Activated naive CD4-positive, alpha-beta T cell treated with anti-CD3 and anti-CD28 coated beads, Interleukin-2, amount 10 ng/mL, durations not matched to agents 7 days and 5 days (primary cell): ENCODE results near the gene SYT11.
"Not testable (repeated sequence)": the region's sequence is repeated elsewhere in the genome, so short reads cannot be mapped to it uniquely, and the experiment has no call there.

Experiments
- CTCF ChIA-PET: fragments of 350-600 bp; sonication (Branson Sonifier 250); formaldehyde crosslinking; loops from one replicate; lab custom pipeline; 2021; ENCODE audit warnings: antibody characterized with exemption; lab: Charles Lee
- DNase-seq: peaks from one replicate; pipeline ENCODE4 v3.0.0-alpha.2; 2020
- H3K27ac Mint-ChIP-seq: one replicate; pipeline ENCODE4 v1.8.0; 2021; ENCODE audit warnings: mild to moderate bottlenecking, moderate library complexity, mixed read lengths
- H3K27me3 Mint-ChIP-seq: one replicate; pipeline ENCODE4 v1.8.0; 2021; ENCODE audit warnings: mild to moderate bottlenecking, mixed read lengths
- H3K36me3 Mint-ChIP-seq: one replicate; pipeline ENCODE4 v1.8.0; 2021; ENCODE audit warnings: mixed read lengths
- H3K4me1 Mint-ChIP-seq: one replicate; pipeline ENCODE4 v1.8.0; 2021; ENCODE audit warnings: mixed read lengths
- H3K4me3 Mint-ChIP-seq: one replicate; pipeline ENCODE4 v1.8.0; 2021; ENCODE audit warnings: mild to moderate bottlenecking, moderate library complexity, mixed read lengths
- H3K9me3 Mint-ChIP-seq: one replicate; pipeline ENCODE4 v1.8.0; 2021; ENCODE audit warnings: mixed read lengths

The SYT11 gene

GRCh38 chr1:155859234-155859829 lies at the start of gene SYT11:
TSS of gene SYT11 (plus strand) at chr1:155859567. CDS start at chr1:155859762, 195 bp downstream.
- Mint-ChIP-seq H3K4me1 (peaks cover 55% of the 10 kb centered on the region), H3K36me3 (peaks cover 8% of the 10 kb centered on the region), H3K27ac (peak within 1 kb of the TSS; percentile 85), H3K4me3 (peak within 1 kb of the TSS; percentile 77), H3K9me3 (no peaks in the 10 kb centered on the region), H3K27me3 (peaks cover 18% of the 10 kb centered on the region)
- DNase-seq, result peak; percentile 95
- CTCF ChIA-PET, result interaction anchor here (2.0 kb wide), 1 partner anchor 130 kb away, joined by 7 read pairs; no protein-coding TSS in a partner anchor

- CTCF ChIA-PET, result no interaction called here
- H3K27ac Mint-ChIP-seq, result no peak overlapping the region
- no peaks in the 10 kb centered on the region for H3K9me3 Mint-ChIP-seq
- no peaks in the 10 kb centered on the region for H3K27me3 Mint-ChIP-seq
- no peak overlapping the region for H3K4me3 Mint-ChIP-seq
- peaks cover 49% of the 10 kb centered on the region for H3K36me3 Mint-ChIP-seq
- DNase-seq, result no peak
- H3K4me1 Mint-ChIP-seq, result peaks cover 5% of the 10 kb centered on the region
Measured at GRCh38 chr1:155812878-155813277, 46.5 kb upstream of the SYT11 start.

- DNase-seq, result no peak
- peaks cover 5% of the 10 kb centered on the region for H3K4me1 Mint-ChIP-seq
- no peaks in the 10 kb centered on the region for H3K9me3 Mint-ChIP-seq
- no peak overlapping the region for H3K4me3 Mint-ChIP-seq
- CTCF ChIA-PET, result no interaction called here
- H3K27ac Mint-ChIP-seq, result no peak overlapping the region
- no peaks in the 10 kb centered on the region for H3K27me3 Mint-ChIP-seq
- H3K36me3 Mint-ChIP-seq, result peaks cover 48% of the 10 kb centered on the region
Measured at GRCh38 chr1:155813672-155814071, 45.7 kb upstream of the SYT11 start.

GRCh38 chr1:155816351-155816750 lies 43.0 kb upstream of the SYT11 start:
- H3K27ac Mint-ChIP-seq, result no peak overlapping the region
- H3K4me3 Mint-ChIP-seq, result no peak overlapping the region
- CTCF ChIA-PET, result interaction anchor here (0.6 kb wide), 1 partner anchor 61 kb away, joined by 3 read pairs; no protein-coding TSS in a partner anchor
- no peaks in the 10 kb centered on the region for H3K27me3 Mint-ChIP-seq
- peaks cover 56% of the 10 kb centered on the region for H3K36me3 Mint-ChIP-seq
- H3K9me3 Mint-ChIP-seq, result no peaks in the 10 kb centered on the region
- no peak for DNase-seq
- H3K4me1 Mint-ChIP-seq, result no peaks in the 10 kb centered on the region

GRCh38 chr1:155827450-155827849 lies 31.9 kb upstream of the SYT11 start:
- CTCF ChIA-PET, result no interaction called here
- Mint-ChIP-seq H3K4me3 (no peak overlapping the region), H3K4me1 (peaks cover under 1% of the 10 kb centered on the region), H3K27ac (no peak overlapping the region), H3K36me3 (peaks cover 30% of the 10 kb centered on the region), H3K9me3 (no peaks in the 10 kb centered on the region), H3K27me3 (no peaks in the 10 kb centered on the region)
- DNase-seq, result no peak

- Mint-ChIP-seq H3K36me3 (peaks cover 25% of the 10 kb centered on the region), H3K4me1 (peaks cover 22% of the 10 kb centered on the region), H3K27me3 (no peaks in the 10 kb centered on the region), H3K4me3 (no peak overlapping the region), H3K9me3 (no peaks in the 10 kb centered on the region), H3K27ac (no peak overlapping the region)
- CTCF ChIA-PET, result no interaction called here
- no peak for DNase-seq
Measured at GRCh38 chr1:155831279-155831976, 27.9 kb upstream of the SYT11 start.

- H3K27ac Mint-ChIP-seq, result no peak overlapping the region
- CTCF ChIA-PET, result interaction anchor here (0.6 to 0.7 kb wide), 2 partner anchors 17 to 53 kb away, joined by 3 read pairs; no protein-coding TSS in a partner anchor
Measured at GRCh38 chr1:155833665-155834295, 25.6 kb upstream of the SYT11 start.

GRCh38 chr1:155834296-155834926 lies 25.0 kb upstream of the SYT11 start:
- CTCF ChIA-PET, result interaction anchor here (0.6 to 0.7 kb wide), 2 partner anchors 16 to 52 kb away, joined by 3 read pairs; no protein-coding TSS in a partner anchor
- DNase-seq, result no peak
- peaks cover 28% of the 10 kb centered on the region for H3K36me3 Mint-ChIP-seq

More at GRCh38 chr1:155833665-155834295, 25.6 kb upstream of the SYT11 start:
- Mint-ChIP-seq H3K27me3 (no peaks in the 10 kb centered on the region), H3K4me3 (no peak overlapping the region), H3K4me1 (peaks cover 34% of the 10 kb centered on the region), H3K9me3 (no peaks in the 10 kb centered on the region), H3K36me3 (peaks cover 28% of the 10 kb centered on the region)
- no peak for DNase-seq

GRCh38 chr1:155834927-155835399 lies 24.4 kb upstream of the SYT11 start:
- peaks cover 28% of the 10 kb centered on the region for H3K36me3 Mint-ChIP-seq
- H3K27me3 Mint-ChIP-seq, DNase-seq, H3K9me3 Mint-ChIP-seq, H3K4me3 Mint-ChIP-seq, CTCF ChIA-PET, H3K27ac Mint-ChIP-seq: not testable (repeated sequence)
- peaks cover 34% of the 10 kb centered on the region for H3K4me1 Mint-ChIP-seq

More at GRCh38 chr1:155834296-155834926, 25.0 kb upstream of the SYT11 start:
- no peaks in the 10 kb centered on the region for H3K9me3 Mint-ChIP-seq
- H3K27ac Mint-ChIP-seq, result no peak overlapping the region
- peaks cover 34% of the 10 kb centered on the region for H3K4me1 Mint-ChIP-seq
- no peaks in the 10 kb centered on the region for H3K27me3 Mint-ChIP-seq
- H3K4me3 Mint-ChIP-seq, result no peak overlapping the region

GRCh38 chr1:155835548-155835947 lies 23.8 kb upstream of the SYT11 start:
- no peak for DNase-seq
- Mint-ChIP-seq H3K4me1 (peaks cover 34% of the 10 kb centered on the region), H3K4me3 (no peak overlapping the region), H3K27ac (no peak overlapping the region), H3K9me3 (no peaks in the 10 kb centered on the region), H3K36me3 (peaks cover 29% of the 10 kb centered on the region), H3K27me3 (no peaks in the 10 kb centered on the region)
- CTCF ChIA-PET, result interaction anchor here (0.6 kb wide), 1 partner anchor 91 kb away, joined by 3 read pairs; no protein-coding TSS in a partner anchor

- Mint-ChIP-seq H3K4me1 (peaks cover 31% of the 10 kb centered on the region), H3K36me3 (peaks cover 39% of the 10 kb centered on the region), H3K4me3 (no peak overlapping the region), H3K27ac (no peak overlapping the region), H3K9me3 (no peaks in the 10 kb centered on the region), H3K27me3 (no peaks in the 10 kb centered on the region)
- CTCF ChIA-PET, result no interaction called here
- no peak for DNase-seq
Measured at GRCh38 chr1:155840386-155840785, 19.0 kb upstream of the SYT11 start.

GRCh38 chr1:155844860-155845421 lies 14.4 kb upstream of the SYT11 start:
- Mint-ChIP-seq H3K4me3 (no peak overlapping the region), H3K27me3 (no peaks in the 10 kb centered on the region), H3K9me3 (no peaks in the 10 kb centered on the region), H3K4me1 (peaks cover 39% of the 10 kb centered on the region), H3K36me3 (peaks cover 44% of the 10 kb centered on the region), H3K27ac (peak overlapping the region; percentile 70)
- no peak for DNase-seq
- CTCF ChIA-PET, result no interaction called here

GRCh38 chr1:155847823-155848529 lies 11.4 kb upstream of the SYT11 start:
- Mint-ChIP-seq H3K27ac (peak overlapping the region; percentile 80), H3K36me3 (peaks cover 58% of the 10 kb centered on the region), H3K9me3 (no peaks in the 10 kb centered on the region), H3K27me3 (no peaks in the 10 kb centered on the region), H3K4me1 (peaks cover 62% of the 10 kb centered on the region), H3K4me3 (no peak overlapping the region)
- no peak for DNase-seq
- CTCF ChIA-PET, result no interaction called here
